SK-N-SH (cell line): Measurements from ENCODE around the gene TEAD2.

Experiments used
- EP300 ChIP-seq, 2 experiments: IDR thresholded peaks; 2 replicates each; pipeline versions ENCODE4 v1.4.0 to v1.6.1; 2012; ENCODE audit warnings: borderline replicate concordance in 1 of 2, low read depth in 1 of 2, low read length in 1 of 2
- EZH2phosphoT487 ChIP-seq: fragments of 200-600 bp; sonication (generic); IDR thresholded peaks from 2 replicates; pipeline ENCODE4 v1.6.1; 2017; ENCODE audit warnings: low read depth, mixed run types, mild to moderate bottlenecking, antibody characterized with exemption, moderate library complexity, borderline replicate concordance
- FOSL2 ChIP-seq: IDR thresholded peaks from 2 replicates; pipeline ENCODE4 v1.4.0; 2012; ENCODE audit warnings: low read depth, mild to moderate bottlenecking, moderate library complexity, borderline replicate concordance
- GABPA ChIP-seq: IDR thresholded peaks from 2 replicates; pipeline ENCODE4 v1.4.0; 2012; ENCODE audit warnings: low read depth, mild to moderate bottlenecking
- GATA2 ChIP-seq: sonication (generic); formaldehyde crosslinking; IDR thresholded peaks from 2 replicates; pipeline ENCODE4 v1.5.0; 2020; ENCODE audit warnings: mild to moderate bottlenecking, missing genetic modification reagents
- MXI1 ChIP-seq: IDR thresholded peaks from 2 replicates; pipeline ENCODE4 v1.6.1; 2012; ENCODE audit warnings: mild to moderate bottlenecking, low read depth, low read length, improper control_type of control experiment
- RAD21 ChIP-seq: IDR thresholded peaks from 2 replicates; pipeline ENCODE4 v1.6.1; 2012; ENCODE audit warnings: mild to moderate bottlenecking, low read length
- SMC3 ChIP-seq: IDR thresholded peaks from 2 replicates; pipeline ENCODE4 v1.6.1; 2012; ENCODE audit warnings: low read depth, low read length, improper control_type of control experiment
- TF ChIP-seq, protein P1 (sequence below): fragments of 200-600 bp; sonication (generic); IDR thresholded peaks from 2 replicates; pipeline ENCODE4 v1.6.1; 2017; ENCODE audit warnings: antibody characterized with exemption, mild to moderate bottlenecking, moderate library complexity

DNA sequence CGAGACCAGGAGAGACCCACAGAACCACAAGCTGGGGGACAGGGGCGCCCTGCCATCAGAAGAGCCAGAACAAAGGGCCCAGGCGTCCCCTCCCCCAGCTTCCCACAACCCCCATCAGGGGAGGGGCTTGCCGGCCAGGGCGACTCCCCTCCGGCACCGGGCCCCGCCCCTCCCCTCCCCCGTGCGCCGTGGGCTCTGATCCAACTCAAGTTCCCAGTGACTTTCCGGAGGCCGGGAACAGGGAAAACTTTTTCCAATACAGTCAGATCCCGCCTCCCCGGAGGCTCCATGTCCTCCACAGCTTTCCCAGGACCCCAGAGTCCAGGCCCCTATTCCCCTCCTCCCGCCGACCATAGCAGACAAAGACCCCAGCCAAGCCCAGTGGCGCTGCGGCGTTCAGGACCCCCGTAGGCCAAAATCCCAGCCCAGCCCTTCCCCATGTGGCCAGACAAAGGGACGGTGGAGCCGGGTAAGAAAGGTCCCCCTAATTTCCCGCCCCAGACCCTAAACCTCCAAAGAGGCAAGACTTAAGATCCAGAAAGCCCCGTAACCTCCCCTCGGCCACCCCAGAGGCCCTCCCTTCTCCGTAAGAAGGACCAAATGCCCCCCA is 673 bp downstream of the TEAD2 start:
- TF ChIP-seq, protein P1, sequence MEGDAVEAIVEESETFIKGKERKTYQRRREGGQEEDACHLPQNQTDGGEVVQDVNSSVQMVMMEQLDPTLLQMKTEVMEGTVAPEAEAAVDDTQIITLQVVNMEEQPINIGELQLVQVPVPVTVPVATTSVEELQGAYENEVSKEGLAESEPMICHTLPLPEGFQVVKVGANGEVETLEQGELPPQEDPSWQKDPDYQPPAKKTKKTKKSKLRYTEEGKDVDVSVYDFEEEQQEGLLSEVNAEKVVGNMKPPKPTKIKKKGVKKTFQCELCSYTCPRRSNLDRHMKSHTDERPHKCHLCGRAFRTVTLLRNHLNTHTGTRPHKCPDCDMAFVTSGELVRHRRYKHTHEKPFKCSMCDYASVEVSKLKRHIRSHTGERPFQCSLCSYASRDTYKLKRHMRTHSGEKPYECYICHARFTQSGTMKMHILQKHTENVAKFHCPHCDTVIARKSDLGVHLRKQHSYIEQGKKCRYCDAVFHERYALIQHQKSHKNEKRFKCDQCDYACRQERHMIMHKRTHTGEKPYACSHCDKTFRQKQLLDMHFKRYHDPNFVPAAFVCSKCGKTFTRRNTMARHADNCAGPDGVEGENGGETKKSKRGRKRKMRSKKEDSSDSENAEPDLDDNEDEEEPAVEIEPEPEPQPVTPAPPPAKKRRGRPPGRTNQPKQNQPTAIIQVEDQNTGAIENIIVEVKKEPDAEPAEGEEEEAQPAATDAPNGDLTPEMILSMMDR = no peak
- no peak for TF ChIP-seq RAD21
- TF ChIP-seq EZH2phosphoT487 = no peak
- no peak for TF ChIP-seq GABPA
- TF ChIP-seq SMC3 = no peak
- no peak for TF ChIP-seq EP300 (IDR thresholded peaks at IDR 0.05; ENCODE audit: borderline replicate concordance in 1 of 2, low read depth in 1 of 2, low read length in 1 of 2)
- no peak for TF ChIP-seq MXI1
- TF ChIP-seq FOSL2 = no peak
- TF ChIP-seq GATA2 = no peak
